ENCODE data around the gene THSD7A.

THSD7A gene

GRCh38 chr7:11817111-11817740, 14.8 kb downstream of the THSD7A start:
- Histone ChIP-seq H3K27me3 (ENCODE audit: insufficient read depth, low read length) (no peaks in the 10 kb centered on the region), H3K36me3 (ENCODE audit: control insufficient read depth in 1 of 2, insufficient read depth in 2 of 2, low read length in 2 of 2) (no peaks in the 10 kb centered on the region), H2BK12ac (ENCODE audit: low read length) (no peak overlapping the region), H2AFZ (ENCODE audit: insufficient read depth, low read length, poor library complexity) (no peak overlapping the region), H3K4me1 (ENCODE audit: control insufficient read depth in 1 of 2, insufficient read depth in 2 of 2, low read length in 2 of 2) (no peaks in the 10 kb centered on the region), H3K9ac (ENCODE audit: low read length) (no peak overlapping the region), H2BK120ac (ENCODE audit: insufficient read depth, low read length, poor library complexity) (no peak overlapping the region), H4K12ac (ENCODE audit: low read depth, low read length) (no peak overlapping the region), H2AK5ac (ENCODE audit: low read length) (no peak overlapping the region), H3K4me2 (ENCODE audit: low read length) (no peak overlapping the region), H3K79me2 (ENCODE audit: control insufficient read depth, insufficient read depth, low read length, poor library complexity) (no peaks in the 10 kb centered on the region), H3K18ac (ENCODE audit: low read length) (no peak overlapping the region), H3K27ac (ENCODE audit: low read depth, low read length) (no peak overlapping the region), H4K8ac (ENCODE audit: low read depth, low read length) (no peak overlapping the region), H3K79me1 (ENCODE audit: low read length) (no peaks in the 10 kb centered on the region), H3K23ac (ENCODE audit: low read length) (no peak overlapping the region), H3K4ac (ENCODE audit: low read depth, low read length) (no peak overlapping the region), H2BK5ac (ENCODE audit: low read depth, low read length, poor library complexity) (no peak overlapping the region), H3K4me3 (ENCODE audit: low read depth, low read length) (no peak overlapping the region), H3K9me3 (ENCODE audit: insufficient read depth, low read depth, low read length) (peaks cover 4% of the 10 kb centered on the region), H4K91ac (ENCODE audit: low read depth, low read length) (no peak overlapping the region), H3K14ac (ENCODE audit: low read length) (no peak overlapping the region)
- no CpG with 5 or more reads among the region's 4 CpGs for WGBS (ENCODE audit: extremely low coverage, insufficient coverage, insufficient read length)
- DNase-seq, result no peak

- H3K79me2 ChIP-seq (ENCODE audit: control insufficient read depth, insufficient read depth, low read length, poor library complexity), result no peaks in the 10 kb centered on the region
- H2AFZ ChIP-seq (ENCODE audit: insufficient read depth, low read length, poor library complexity), result no peak overlapping the region
- no peaks in the 10 kb centered on the region for H3K36me3 ChIP-seq (ENCODE audit: control insufficient read depth in 1 of 2, insufficient read depth in 2 of 2, low read length in 2 of 2)
- H3K27me3 ChIP-seq (ENCODE audit: insufficient read depth, low read length), result no peaks in the 10 kb centered on the region
- no peak overlapping the region for H3K4me2 ChIP-seq (ENCODE audit: low read length)
- no peaks in the 10 kb centered on the region for H3K79me1 ChIP-seq (ENCODE audit: low read length)
- H3K14ac ChIP-seq (ENCODE audit: low read length), result no peak overlapping the region
- no peak overlapping the region for H3K27ac ChIP-seq (ENCODE audit: low read depth, low read length)
- H4K91ac ChIP-seq (ENCODE audit: low read depth, low read length), result no peak overlapping the region
- no peak overlapping the region for H3K23ac ChIP-seq (ENCODE audit: low read length)
- no peak overlapping the region for H2BK5ac ChIP-seq (ENCODE audit: low read depth, low read length, poor library complexity)
- no peak overlapping the region for H3K4ac ChIP-seq (ENCODE audit: low read depth, low read length)
- H2BK120ac ChIP-seq (ENCODE audit: insufficient read depth, low read length, poor library complexity), result no peak overlapping the region
- no peak overlapping the region for H3K18ac ChIP-seq (ENCODE audit: low read length)
- no peak overlapping the region for H2BK12ac ChIP-seq (ENCODE audit: low read length)
- no peak overlapping the region for H4K8ac ChIP-seq (ENCODE audit: low read depth, low read length)
- no peaks in the 10 kb centered on the region for H3K4me1 ChIP-seq (ENCODE audit: control insufficient read depth in 1 of 2, insufficient read depth in 2 of 2, low read length in 2 of 2)
- H4K12ac ChIP-seq (ENCODE audit: low read depth, low read length), result no peak overlapping the region
- no peak for DNase-seq
- H3K4me3 ChIP-seq (ENCODE audit: low read depth, low read length), result no peak overlapping the region
- H2AK5ac ChIP-seq (ENCODE audit: low read length), result no peak overlapping the region
- H3K9me3 ChIP-seq (ENCODE audit: insufficient read depth, low read depth, low read length), result no peaks in the 10 kb centered on the region
- no peak overlapping the region for H3K9ac ChIP-seq (ENCODE audit: low read length)
Measured at GRCh38 chr7:11811709-11812108, 20.3 kb downstream of the THSD7A start.

GRCh38 chr7:11810043-11810625, 21.9 kb downstream of the THSD7A start:
- H3K36me3 ChIP-seq (ENCODE audit: control insufficient read depth in 1 of 2, insufficient read depth in 2 of 2, low read length in 2 of 2), result no peaks in the 10 kb centered on the region
- H2BK12ac ChIP-seq (ENCODE audit: low read length), result no peak overlapping the region
- no peaks in the 10 kb centered on the region for H3K27me3 ChIP-seq (ENCODE audit: insufficient read depth, low read length)
- H4K91ac ChIP-seq (ENCODE audit: low read depth, low read length), result no peak overlapping the region
- no peak overlapping the region for H4K8ac ChIP-seq (ENCODE audit: low read depth, low read length)
- H2BK120ac ChIP-seq (ENCODE audit: insufficient read depth, low read length, poor library complexity), result no peak overlapping the region
- H3K9ac ChIP-seq (ENCODE audit: low read length), result no peak overlapping the region
- no peak overlapping the region for H3K4me2 ChIP-seq (ENCODE audit: low read length)
- H3K4me3 ChIP-seq (ENCODE audit: low read depth, low read length), result no peak overlapping the region
- no peak overlapping the region for H3K23ac ChIP-seq (ENCODE audit: low read length)
- no peaks in the 10 kb centered on the region for H3K4me1 ChIP-seq (ENCODE audit: control insufficient read depth in 1 of 2, insufficient read depth in 2 of 2, low read length in 2 of 2)
- no peaks in the 10 kb centered on the region for H3K79me1 ChIP-seq (ENCODE audit: low read length)
- no peaks in the 10 kb centered on the region for H3K9me3 ChIP-seq (ENCODE audit: insufficient read depth, low read depth, low read length)
- H2AFZ ChIP-seq (ENCODE audit: insufficient read depth, low read length, poor library complexity), result no peak overlapping the region
- DNase-seq, result peak in 1 of 2 donors; percentile 2
- no peak overlapping the region for H3K18ac ChIP-seq (ENCODE audit: low read length)
- H2AK5ac ChIP-seq (ENCODE audit: low read length), result no peak overlapping the region
- no peaks in the 10 kb centered on the region for H3K79me2 ChIP-seq (ENCODE audit: control insufficient read depth, insufficient read depth, low read length, poor library complexity)
- H3K27ac ChIP-seq (ENCODE audit: low read depth, low read length), result no peak overlapping the region
- no peak overlapping the region for H3K14ac ChIP-seq (ENCODE audit: low read length)
- no peak overlapping the region for H4K12ac ChIP-seq (ENCODE audit: low read depth, low read length)
- no peak overlapping the region for H3K4ac ChIP-seq (ENCODE audit: low read depth, low read length)
- no CpG with 5 or more reads among the region's 4 CpGs for WGBS (ENCODE audit: extremely low coverage, insufficient coverage, insufficient read length)
- H2BK5ac ChIP-seq (ENCODE audit: low read depth, low read length, poor library complexity), result no peak overlapping the region

GRCh38 chr7:11807000-11807399, 25.0 kb downstream of the THSD7A start:
- Histone ChIP-seq H4K12ac (ENCODE audit: low read depth, low read length) (no peak overlapping the region), H2BK5ac (ENCODE audit: low read depth, low read length, poor library complexity) (no peak overlapping the region), H3K27ac (ENCODE audit: low read depth, low read length) (no peak overlapping the region), H3K4ac (ENCODE audit: low read depth, low read length) (no peak overlapping the region), H3K4me1 (ENCODE audit: control insufficient read depth in 1 of 2, insufficient read depth in 2 of 2, low read length in 2 of 2) (no peaks in the 10 kb centered on the region), H4K91ac (ENCODE audit: low read depth, low read length) (no peak overlapping the region), H2AK5ac (ENCODE audit: low read length) (no peak overlapping the region), H3K4me3 (ENCODE audit: low read depth, low read length) (no peak overlapping the region), H3K27me3 (ENCODE audit: insufficient read depth, low read length) (no peaks in the 10 kb centered on the region), H3K9me3 (ENCODE audit: insufficient read depth, low read depth, low read length) (no peaks in the 10 kb centered on the region), H2BK12ac (ENCODE audit: low read length) (no peak overlapping the region), H3K36me3 (ENCODE audit: control insufficient read depth in 1 of 2, insufficient read depth in 2 of 2, low read length in 2 of 2) (no peaks in the 10 kb centered on the region), H3K23ac (ENCODE audit: low read length) (no peak overlapping the region), H2AFZ (ENCODE audit: insufficient read depth, low read length, poor library complexity) (no peak overlapping the region), H3K9ac (ENCODE audit: low read length) (no peak overlapping the region), H3K79me1 (ENCODE audit: low read length) (no peaks in the 10 kb centered on the region), H4K8ac (ENCODE audit: low read depth, low read length) (no peak overlapping the region), H3K79me2 (ENCODE audit: control insufficient read depth, insufficient read depth, low read length, poor library complexity) (no peaks in the 10 kb centered on the region), H3K4me2 (ENCODE audit: low read length) (no peak overlapping the region), H3K14ac (ENCODE audit: low read length) (no peak overlapping the region), H2BK120ac (ENCODE audit: insufficient read depth, low read length, poor library complexity) (no peak overlapping the region), H3K18ac (ENCODE audit: low read length) (no peak overlapping the region)
- no peak for DNase-seq
- no CpG with 5 or more reads among the region's 2 CpGs for WGBS (ENCODE audit: extremely low coverage, insufficient coverage, insufficient read length)

Data from trophoblast cell (in vitro differentiated cells and primary cell).